ENCODE measurements around the gene MASP1.

MASP1 gene

GRCh38 chr3:187263270-187263669 lies 28.3 kb downstream of the MASP1 start:
- TF ChIP-seq, protein P1, sequence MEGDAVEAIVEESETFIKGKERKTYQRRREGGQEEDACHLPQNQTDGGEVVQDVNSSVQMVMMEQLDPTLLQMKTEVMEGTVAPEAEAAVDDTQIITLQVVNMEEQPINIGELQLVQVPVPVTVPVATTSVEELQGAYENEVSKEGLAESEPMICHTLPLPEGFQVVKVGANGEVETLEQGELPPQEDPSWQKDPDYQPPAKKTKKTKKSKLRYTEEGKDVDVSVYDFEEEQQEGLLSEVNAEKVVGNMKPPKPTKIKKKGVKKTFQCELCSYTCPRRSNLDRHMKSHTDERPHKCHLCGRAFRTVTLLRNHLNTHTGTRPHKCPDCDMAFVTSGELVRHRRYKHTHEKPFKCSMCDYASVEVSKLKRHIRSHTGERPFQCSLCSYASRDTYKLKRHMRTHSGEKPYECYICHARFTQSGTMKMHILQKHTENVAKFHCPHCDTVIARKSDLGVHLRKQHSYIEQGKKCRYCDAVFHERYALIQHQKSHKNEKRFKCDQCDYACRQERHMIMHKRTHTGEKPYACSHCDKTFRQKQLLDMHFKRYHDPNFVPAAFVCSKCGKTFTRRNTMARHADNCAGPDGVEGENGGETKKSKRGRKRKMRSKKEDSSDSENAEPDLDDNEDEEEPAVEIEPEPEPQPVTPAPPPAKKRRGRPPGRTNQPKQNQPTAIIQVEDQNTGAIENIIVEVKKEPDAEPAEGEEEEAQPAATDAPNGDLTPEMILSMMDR (IDR thresholded peaks at IDR 0.05; ENCODE audit: low read depth, low read length): no peak
- in situ Hi-C loops (cut with HindIII; ENCODE audit: low sequenced_read_pairs): no loop called here
- H3K4me3 ChIP-seq (ENCODE audit: low read depth, low read length): no peak overlapping the region
- peak; percentile 19 for DNase-seq (ENCODE audit: low read depth, low spot score)

- no peak for DNase-seq (ENCODE audit: low read depth, low spot score)
- H3K4me3 ChIP-seq (ENCODE audit: low read depth, low read length): no peak overlapping the region
- TF ChIP-seq, protein P1 (IDR thresholded peaks at IDR 0.05; ENCODE audit: low read depth, low read length): no peak
- in situ Hi-C loops (cut with HindIII; ENCODE audit: low sequenced_read_pairs): no loop called here
These were observed 29.2 kb downstream of the MASP1 start for GRCh38 chr3:187262360-187262759.

DNA sequence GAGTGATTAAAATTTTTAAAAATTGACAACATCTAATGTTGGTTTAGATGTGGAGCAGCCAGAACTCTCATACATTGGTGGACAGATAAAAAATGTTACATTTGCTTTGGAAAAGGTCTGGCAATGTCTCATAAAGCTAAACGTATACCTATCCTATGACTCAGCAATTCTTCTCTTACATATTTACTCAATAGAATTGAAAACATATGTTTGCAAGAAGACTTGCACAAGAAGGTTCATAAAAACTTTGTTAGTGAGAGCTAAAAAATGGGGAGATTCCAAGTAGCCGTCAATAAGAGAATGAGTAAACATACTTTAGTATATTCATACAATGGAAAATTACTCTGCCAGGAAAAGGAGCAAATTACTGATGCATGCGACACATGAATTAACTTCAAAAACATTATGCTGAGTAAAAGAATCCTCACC lies 30.0 kb downstream of the MASP1 start:
- TF ChIP-seq, protein P1 (IDR thresholded peaks at IDR 0.05; ENCODE audit: low read depth, low read length): no peak
- in situ Hi-C loops (cut with HindIII; ENCODE audit: low sequenced_read_pairs): no loop called here
- H3K4me3 ChIP-seq (ENCODE audit: low read depth, low read length): no peak overlapping the region
- peak; percentile 64 for DNase-seq (ENCODE audit: low read depth, low spot score)

GRCh38 chr3:187259171-187259570 lies 32.4 kb downstream of the MASP1 start:
- TF ChIP-seq, protein P1 (IDR thresholded peaks at IDR 0.05; ENCODE audit: low read depth, low read length): no peak
- DNase-seq (ENCODE audit: low read depth, low spot score): no peak
- H3K4me3 ChIP-seq (ENCODE audit: low read depth, low read length): no peak overlapping the region
- in situ Hi-C loops (cut with HindIII; ENCODE audit: low sequenced_read_pairs): no loop called here

GRCh38 chr3:187257992-187258692 lies 33.4 kb downstream of the MASP1 start:
- TF ChIP-seq, protein P1 (IDR thresholded peaks at IDR 0.05; ENCODE audit: low read depth, low read length): no peak
- in situ Hi-C loops (cut with HindIII; ENCODE audit: low sequenced_read_pairs): no loop called here
- no peak for DNase-seq (ENCODE audit: low read depth, low spot score)
- no peak overlapping the region for H3K4me3 ChIP-seq (ENCODE audit: low read depth, low read length)

DNA sequence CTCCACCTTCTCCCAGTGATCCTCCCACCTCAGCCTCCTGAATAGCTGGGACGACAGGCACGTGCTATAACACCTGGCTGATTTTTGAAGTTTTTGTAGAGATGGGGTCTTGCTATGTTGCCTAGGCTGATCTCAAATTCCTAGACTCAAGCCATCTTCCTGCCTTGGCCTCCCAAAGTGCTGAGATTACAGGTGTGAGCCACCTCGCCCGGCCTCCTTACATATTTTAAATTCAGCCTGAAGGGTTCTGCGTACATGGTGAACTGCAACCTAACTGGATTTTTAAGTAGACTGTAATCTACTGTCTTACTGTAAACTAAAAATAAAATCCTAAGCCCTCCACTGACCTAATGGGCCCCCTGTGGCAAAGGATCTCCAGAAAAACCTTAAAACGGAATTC lies 34.1 kb downstream of the MASP1 start:
- no peak overlapping the region for H3K4me3 ChIP-seq (ENCODE audit: low read depth, low read length)
- no peak for DNase-seq (ENCODE audit: low read depth, low spot score)
- in situ Hi-C loops (cut with HindIII; ENCODE audit: low sequenced_read_pairs): no loop called here
- TF ChIP-seq, protein P1 (IDR thresholded peaks at IDR 0.05; ENCODE audit: low read depth, low read length): no peak

All from astrocyte of the spinal cord (primary cell).